Epithelial cell of prostate (primary cell): ENCODE measurements around the gene TDP1.
"Not testable (repeated sequence)": the region's sequence is repeated elsewhere in the genome, so short reads cannot be mapped to it uniquely, and the experiment has no call there.

Experiments
- DNase-seq: peaks from one replicate; pipeline ENCODE4 v3.0.0-alpha.2; 2011; ENCODE audit warnings: low read depth, low spot score
- H3K27ac ChIP-seq: fragments of 450-650 bp; 2 replicates; pipeline ENCODE4 v1.5.1; 2017; ENCODE audit warnings: mild to moderate bottlenecking

Gene TDP1

GRCh38 chr14:89986462-89987160 is 30.9 kb downstream of the TDP1 start:
- no peak overlapping the region for H3K27ac ChIP-seq
- no peak for DNase-seq

GRCh38 chr14:89987161-89987475 is 31.4 kb downstream of the TDP1 start:
- no peak overlapping the region for H3K27ac ChIP-seq
- DNase-seq = no peak

GRCh38 chr14:89988787-89989186 is 33.1 kb downstream of the TDP1 start:
- no peak for DNase-seq

GRCh38 chr14:89990218-89990617 is 34.5 kb downstream of the TDP1 start:
- no peak for DNase-seq
- no peak overlapping the region for H3K27ac ChIP-seq

More at GRCh38 chr14:89988787-89989186, 33.1 kb downstream of the TDP1 start:
- H3K27ac ChIP-seq = no peak overlapping the region

GRCh38 chr14:89990623-89991275 is 35.0 kb downstream of the TDP1 start:
- no peak overlapping the region for H3K27ac ChIP-seq
- no peak for DNase-seq

- no peak overlapping the region for H3K27ac ChIP-seq
- DNase-seq = no peak
Observed at GRCh38 chr14:89992273-89992672, 36.5 kb downstream of the TDP1 start.

- no peak overlapping the region for H3K27ac ChIP-seq
- no peak for DNase-seq
Observed at GRCh38 chr14:89996963-89997362, 41.2 kb downstream of the TDP1 start.

GRCh38 chr14:90000935-90001334 is 45.2 kb downstream of the TDP1 start:
- DNase-seq = no peak
- no peak overlapping the region for H3K27ac ChIP-seq

GRCh38 chr14:90003526-90004307 is 48.0 kb downstream of the TDP1 start:
- DNase-seq = no peak
- H3K27ac ChIP-seq = no peak overlapping the region

- H3K27ac ChIP-seq = no peak overlapping the region
- no peak for DNase-seq
Observed at GRCh38 chr14:90005441-90005840, 49.7 kb downstream of the TDP1 start.

- no peak for DNase-seq
- H3K27ac ChIP-seq = no peak overlapping the region
Observed at GRCh38 chr14:90005939-90006530, 50.3 kb downstream of the TDP1 start.

GRCh38 chr14:90017371-90017770 is 61.6 kb downstream of the TDP1 start:
- H3K27ac ChIP-seq = no peak overlapping the region
- DNase-seq = no peak

GRCh38 chr14:90019824-90020523 is 64.2 kb downstream of the TDP1 start:
- H3K27ac ChIP-seq = no peak overlapping the region
- no peak for DNase-seq

GRCh38 chr14:90023176-90023896 is 67.6 kb downstream of the TDP1 start:
- H3K27ac ChIP-seq = no peak overlapping the region
- peak; percentile 16 for DNase-seq

- no peak overlapping the region for H3K27ac ChIP-seq
- no peak for DNase-seq
Observed at GRCh38 chr14:90024910-90025309, 69.2 kb downstream of the TDP1 start.

- not testable (repeated sequence) for DNase-seq, H3K27ac ChIP-seq
Observed at GRCh38 chr14:90026608-90027007, 70.9 kb downstream of the TDP1 start.

GRCh38 chr14:90027842-90028241 is 72.1 kb downstream of the TDP1 start:
- no peak for DNase-seq
- H3K27ac ChIP-seq = no peak overlapping the region

GRCh38 chr14:90034156-90034555 is 78.4 kb downstream of the TDP1 start:
- DNase-seq = no peak
- H3K27ac ChIP-seq = no peak overlapping the region

GRCh38 chr14:90034835-90035525 is 79.3 kb downstream of the TDP1 start:
- H3K27ac ChIP-seq = no peak overlapping the region
- no peak for DNase-seq
